ENCODE measurements around the gene HOXA6.
A peak's percentile ranks its signal among the peaks of the same experiment; 100 is the strongest.

HOXA6 gene

DNA sequence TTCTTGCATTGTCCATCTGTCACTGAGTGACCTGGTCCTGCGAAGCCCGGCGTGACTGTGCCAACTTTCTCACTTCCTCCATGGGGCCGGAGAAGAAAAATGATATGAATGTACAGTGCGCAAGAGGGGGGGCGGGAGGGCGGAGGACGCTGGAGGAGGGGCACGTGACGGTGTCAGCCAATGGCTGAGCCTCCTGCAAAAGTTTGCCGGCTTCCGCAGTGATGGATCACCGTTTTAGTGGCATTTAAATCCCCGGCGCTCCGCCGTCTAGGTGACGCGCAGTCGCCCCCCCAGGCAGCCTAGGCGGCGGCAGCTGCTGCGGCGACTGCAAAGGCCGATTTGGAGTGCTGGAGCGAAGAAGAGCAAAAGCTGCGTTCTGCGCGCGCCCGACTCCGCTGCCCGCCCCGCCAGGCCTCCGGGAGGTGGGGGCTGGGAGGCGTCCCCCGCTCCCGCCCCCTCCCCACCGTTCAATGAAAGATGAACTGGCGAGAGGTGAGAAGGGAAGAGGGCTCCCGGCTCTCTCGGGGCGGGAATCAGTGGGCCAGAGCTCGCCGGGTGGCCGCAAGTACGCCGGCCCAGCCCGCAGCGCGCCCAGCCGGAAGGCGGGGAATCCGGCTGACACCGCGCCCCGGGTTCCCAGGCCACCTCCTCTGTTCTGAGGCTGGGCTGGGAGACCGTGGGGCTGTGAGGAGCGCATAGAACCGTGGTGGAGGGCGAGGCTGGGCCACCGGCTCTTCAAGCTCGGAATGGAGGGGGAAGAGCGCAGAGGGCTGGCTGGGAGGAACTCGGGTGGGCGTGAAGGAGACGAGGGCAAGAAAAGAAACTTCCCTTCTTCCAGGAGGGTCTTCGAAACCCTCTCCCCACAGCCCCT is 51.4 kb downstream of the HOXA6 start, which contains the start of gene HOXA1:
TSS of gene HOXA1 (minus strand) at position 104 of the 871 bp plus-strand sequence. CDS start at position 16, 88 bp downstream.
- DNase-seq, result peak; percentile 93 to 95

All from NCI-H2081 (cell line).